ENCODE data around the gene BACH2.

GRCh38 chr6:89986650-89987074 is 310.0 kb downstream of the BACH2 start:
- TF ChIP-seq POLR2AphosphoS5 (IDR thresholded peaks at IDR 0.05) = no peak
- no peak for TF ChIP-seq CTCF (IDR thresholded peaks at IDR 0.05)
- TF ChIP-seq POLR2A (IDR thresholded peaks at IDR 0.05; ENCODE audit: low read depth) = no peak
